Activated effector memory CD4-positive, alpha-beta T cell treated with Interleukin-2 at 50 U/mL for 16 hours (primary cell): ENCODE measurements around the gene KIF19.
A peak's percentile ranks its signal among the peaks of the same experiment; 100 is the strongest.

ENCODE experiments used
- DNase-seq: peaks from one replicate; pipeline ENCODE4 v3.0.0-alpha.2; 2020

Gene KIF19

DNA sequence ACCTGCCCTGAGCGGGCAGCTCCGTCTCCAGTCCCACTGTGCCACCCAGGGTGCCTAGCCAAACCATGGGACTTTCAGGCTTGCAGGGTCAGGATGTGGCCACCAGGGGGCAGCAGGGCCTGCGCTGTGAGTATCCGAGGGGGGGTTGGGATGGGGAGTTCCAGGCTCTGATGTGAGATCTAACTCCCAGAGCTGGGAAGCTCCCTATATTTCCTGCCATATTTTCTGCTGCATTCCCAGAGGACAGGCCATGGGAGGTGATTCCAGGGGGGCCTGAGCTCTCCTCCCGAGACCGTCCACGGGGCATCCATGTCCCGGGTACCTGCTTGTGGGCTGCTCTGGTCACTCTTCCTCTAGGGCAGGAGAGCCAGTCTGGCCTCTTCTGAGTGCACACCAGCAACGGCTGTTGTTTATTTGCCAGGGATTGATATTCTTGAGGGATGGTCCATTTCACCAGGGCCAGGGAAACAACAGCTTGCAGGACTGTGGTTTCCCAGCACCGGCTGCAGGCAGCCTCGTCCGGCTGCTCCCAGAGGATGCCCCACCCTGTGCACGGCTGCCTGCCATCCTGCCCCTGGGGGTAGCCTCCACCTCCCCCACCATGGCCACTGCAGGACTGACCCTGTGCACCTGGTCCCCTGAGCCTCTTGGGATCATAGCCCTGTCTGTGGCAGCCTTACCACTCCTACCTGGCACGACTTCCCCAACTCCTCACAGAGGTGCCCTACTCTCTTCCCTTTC, 42.5 kb downstream of the KIF19 start:
- DNase-seq = peak; percentile 54

DNA sequence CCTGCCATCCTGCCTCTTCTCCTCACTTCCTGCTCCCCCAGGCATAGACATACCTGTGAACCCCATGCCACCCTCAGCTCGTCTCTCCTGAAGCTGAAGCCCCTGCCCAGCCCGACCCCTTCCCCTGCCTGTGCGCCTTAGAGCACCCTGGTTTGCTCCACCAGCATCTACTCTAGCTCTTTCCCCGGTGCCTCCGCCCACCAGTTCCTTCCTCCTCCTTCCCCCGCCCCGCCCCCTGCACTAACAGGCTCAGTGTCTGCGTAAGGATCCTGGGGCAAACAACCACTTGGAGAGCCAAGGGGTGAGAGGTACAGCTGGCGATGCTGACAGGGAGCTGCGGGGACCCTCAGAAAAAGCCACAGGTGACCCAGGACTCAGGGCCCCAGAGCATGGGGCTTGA, 43.2 kb downstream of the KIF19 start:
- DNase-seq = peak; percentile 54

DNA sequence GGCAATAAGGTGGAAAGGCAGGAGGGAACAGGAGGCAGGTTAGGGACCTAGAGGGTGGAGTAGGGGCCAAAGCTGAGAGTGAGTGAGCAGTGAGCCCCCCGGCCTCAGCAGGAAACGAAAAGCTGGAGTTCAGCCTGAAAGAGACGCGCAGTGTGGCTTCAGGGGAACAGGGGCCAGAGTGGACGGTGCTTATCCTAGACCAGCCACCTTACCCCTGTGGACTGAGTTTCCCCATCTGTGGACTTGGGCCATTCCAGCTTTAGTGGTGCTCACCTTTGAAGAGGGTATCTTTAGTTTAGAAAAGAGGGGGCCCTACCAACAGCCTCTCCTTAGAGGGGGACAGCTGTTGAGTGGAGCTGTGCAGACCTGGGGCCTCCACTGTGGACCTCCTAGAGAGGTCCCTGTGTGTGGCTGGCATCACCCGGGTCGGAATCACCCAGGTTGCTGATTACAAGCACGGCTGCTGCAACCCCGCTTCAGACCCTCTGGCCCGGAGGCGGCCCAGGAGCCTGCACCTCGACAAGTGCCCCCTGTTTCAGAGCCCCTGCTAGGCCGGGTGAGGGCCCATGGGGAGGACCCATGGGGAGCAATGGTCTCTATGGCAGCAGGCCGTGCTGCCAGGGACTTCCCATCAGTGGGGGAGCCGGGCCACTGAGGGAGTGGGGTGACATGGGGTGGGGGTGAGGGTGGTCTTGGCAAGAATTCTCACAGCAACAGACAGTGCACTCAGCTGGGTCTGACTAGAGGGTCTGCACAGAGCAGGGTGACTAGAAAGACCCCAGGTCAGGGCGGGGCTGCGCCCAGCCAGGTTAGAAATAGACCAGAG, 43.9 kb downstream of the KIF19 start:
- DNase-seq = no peak

DNA sequence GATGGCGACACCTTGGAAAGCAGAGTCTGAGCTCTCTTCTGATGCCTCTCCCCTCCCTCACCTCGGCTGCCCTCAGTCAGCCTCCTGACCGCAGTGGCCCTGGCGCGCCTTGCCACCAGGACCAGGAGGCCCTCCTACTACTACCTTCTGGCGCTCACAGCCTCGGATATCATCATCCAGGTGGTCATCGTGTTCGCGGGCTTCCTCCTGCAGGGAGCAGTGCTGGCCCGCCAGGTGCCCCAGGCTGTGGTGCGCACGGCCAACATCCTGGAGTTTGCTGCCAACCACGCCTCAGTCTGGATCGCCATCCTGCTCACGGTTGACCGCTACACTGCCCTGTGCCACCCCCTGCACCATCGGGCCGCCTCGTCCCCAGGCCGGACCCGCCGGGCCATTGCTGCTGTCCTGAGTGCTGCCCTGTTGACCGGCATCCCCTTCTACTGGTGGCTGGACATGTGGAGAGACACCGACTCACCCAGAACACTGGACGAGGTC, 45.7 kb downstream of the KIF19 start:
- DNase-seq = no peak

DNA sequence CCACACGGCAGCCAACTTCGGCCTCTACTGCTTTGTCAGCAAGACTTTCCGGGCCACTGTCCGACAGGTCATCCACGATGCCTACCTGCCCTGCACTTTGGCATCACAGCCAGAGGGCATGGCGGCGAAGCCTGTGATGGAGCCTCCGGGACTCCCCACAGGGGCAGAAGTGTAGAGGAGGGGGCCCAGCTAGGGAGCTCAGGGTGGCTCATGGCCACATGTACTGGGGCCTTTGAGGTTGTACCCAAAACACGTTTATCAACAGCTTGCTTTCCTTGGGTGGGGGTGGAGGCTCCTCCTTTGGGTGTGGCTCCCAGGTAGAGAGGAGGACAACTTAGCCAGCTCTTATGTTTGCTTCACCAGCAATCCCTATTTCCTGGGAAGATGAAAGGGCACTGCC, 46.4 kb downstream of the KIF19 start:
- no peak for DNase-seq

DNA sequence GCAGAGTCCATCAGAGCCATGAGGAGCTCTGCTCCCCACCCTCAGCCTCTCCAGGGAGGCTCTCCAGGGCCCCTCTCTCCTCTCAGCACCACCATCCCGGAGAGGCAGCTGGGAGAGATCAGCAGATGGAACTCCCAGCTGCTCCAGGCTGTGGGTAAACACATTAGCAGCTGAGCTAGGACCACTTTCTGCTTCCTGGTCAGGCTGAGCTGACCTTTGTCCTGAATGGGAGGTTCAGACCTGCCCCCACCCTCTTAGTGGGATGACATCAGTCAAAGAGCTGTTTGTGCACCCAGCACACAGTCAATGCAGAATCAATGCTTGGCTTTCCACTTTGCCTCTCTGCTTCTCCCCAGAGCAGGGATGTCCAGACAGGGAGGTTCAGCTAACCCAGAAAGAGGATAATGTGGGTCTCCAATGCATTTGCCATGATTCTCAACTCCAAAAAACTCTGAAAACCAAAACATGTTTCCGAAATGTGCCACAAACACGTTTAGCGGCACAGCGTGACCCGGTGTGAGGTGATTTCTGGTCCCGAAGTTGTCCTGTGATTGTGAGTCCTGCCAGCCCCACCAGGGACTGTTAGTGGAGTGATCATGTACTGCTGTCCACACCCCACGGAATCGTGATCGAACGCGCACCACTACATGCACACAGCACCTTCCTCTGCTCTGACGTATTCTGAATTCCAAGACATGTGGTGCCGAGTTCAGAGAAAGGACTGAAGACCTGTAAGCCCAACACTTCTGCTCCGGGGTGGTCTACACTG, 48.0 kb downstream of the KIF19 start:
- no peak for DNase-seq

DNA sequence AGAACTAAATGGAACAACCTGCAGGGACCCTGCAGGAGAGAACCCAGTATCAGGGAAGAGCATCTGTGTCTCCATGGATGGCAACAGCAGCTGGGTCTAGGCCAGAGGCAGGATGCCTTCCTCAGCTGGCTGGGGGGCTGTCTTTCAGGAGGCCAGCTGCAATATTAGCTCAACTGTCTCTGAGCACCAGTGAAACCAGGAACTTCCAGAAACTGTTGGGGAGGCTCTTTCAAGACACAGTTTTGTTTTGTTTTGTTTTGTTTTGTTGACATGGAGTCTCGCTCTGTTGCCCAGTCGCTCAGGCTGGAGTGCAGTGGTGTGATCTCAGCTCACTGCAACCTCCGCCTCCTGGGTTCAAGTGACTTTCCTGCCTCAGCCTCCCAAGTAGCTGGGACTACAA, 48.8 kb downstream of the KIF19 start:
- no peak for DNase-seq

DNA sequence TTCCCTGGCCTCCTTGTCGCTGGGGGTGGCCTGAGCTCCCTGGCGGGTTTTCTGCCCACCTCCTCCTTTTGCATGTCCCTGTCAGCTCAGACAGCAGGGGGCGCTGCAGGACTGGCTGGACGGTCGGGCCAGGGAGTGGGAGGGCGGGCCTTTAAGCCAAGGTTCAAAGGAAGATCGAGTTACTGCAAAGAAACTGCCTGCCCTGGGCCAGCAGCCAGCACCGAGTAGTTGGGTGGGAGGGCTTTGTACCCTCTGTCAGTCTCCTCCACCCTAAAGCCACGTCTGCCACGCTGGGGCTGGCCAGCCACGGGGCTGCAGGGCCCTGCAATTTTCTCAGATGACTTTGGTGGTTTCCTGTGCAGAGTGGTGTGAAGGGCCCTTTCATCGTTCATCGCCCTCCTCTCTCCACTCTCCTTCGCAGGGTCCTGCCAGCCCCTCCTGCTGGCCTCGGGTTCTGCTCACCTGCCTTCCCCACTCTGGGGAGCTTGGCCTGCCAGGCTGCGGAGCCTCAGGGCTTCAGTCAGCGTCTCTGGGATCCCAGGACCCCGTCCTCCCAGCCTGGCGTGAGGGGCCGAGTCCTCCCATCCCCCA, 53.6 kb downstream of the KIF19 start:
- DNase-seq = peak; percentile 82

DNA sequence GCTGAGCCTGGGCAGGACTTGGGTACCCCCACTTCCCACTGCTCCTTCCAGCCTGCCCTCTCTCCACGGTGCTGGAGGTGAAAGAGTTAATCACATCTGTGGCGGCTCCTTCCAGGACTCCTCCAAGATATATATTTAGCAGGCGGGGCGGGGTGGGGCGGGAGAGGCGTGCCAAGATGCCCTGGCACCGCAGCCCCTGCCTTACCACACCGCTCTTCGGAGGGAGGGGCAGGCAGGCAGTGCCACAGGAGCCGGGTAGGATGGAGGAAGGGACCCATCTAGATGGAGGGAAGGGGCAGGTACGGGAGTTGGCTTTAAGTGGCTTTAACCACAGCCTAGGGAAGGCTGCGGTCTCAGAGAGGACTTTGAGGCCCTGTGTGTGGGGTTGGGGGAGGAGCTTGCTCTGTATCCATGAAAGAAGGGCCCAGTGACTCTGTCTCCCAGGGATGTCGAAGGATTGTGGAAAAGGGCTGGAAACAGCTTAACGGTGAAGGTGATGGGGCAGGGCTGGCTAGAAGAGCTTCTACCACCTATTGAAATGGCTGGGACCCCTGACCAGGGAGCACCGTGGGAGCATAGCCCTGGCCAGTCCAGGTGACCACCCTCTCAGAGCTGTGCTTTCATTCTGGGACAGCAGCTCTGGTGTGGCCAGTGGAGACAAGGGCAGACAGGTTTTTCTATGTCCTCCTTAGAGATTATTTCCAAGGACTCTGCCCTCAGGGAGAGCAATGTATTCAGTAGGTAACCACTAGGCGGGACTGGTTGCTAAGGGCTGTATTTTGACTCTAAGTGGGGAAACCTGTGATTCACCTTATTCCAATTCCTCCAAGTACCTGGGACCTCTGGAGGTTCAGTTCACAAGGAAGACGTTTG, 54.3 kb downstream of the KIF19 start:
- no peak for DNase-seq

DNA sequence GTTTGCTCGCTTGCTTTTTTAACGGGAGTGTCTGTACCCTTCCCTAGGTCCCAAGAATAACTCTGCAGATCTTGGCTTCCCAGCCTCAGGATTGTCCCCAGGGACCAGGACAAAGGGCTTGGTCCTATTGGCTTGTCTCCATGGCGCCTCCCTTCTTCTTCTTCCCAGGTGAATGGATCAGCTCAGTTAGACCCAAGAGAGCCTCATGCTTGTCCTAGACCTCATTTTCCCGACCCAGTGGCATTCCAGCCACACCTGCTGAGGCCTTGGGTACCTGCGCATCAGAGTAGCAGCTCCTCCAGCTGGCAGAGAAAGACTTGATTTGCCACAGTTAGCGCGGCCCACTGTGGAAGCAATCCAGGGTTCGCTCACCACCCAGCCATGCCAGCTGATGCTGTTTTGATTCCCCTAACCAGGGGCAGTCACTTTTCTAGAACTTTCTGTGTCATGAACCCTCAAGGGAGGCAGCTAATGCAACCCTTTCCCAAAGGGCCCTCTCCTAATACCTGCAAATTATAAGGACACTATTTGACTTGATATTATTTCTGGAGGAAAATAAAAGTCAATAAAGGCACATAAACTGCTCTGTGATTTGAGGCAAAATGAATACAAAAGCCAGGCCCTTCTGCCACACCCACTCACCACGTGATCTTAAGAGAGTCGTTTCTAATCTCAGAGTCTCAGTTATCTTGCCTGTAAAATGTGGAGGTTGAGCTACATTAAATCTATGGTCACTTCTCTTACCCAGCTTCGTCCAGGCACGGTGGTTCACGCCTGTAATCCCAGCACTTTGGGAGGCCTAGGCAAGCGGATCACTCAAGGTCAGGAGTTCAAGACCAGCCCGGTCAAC, 55.2 kb downstream of the KIF19 start:
- DNase-seq = no peak

DNA sequence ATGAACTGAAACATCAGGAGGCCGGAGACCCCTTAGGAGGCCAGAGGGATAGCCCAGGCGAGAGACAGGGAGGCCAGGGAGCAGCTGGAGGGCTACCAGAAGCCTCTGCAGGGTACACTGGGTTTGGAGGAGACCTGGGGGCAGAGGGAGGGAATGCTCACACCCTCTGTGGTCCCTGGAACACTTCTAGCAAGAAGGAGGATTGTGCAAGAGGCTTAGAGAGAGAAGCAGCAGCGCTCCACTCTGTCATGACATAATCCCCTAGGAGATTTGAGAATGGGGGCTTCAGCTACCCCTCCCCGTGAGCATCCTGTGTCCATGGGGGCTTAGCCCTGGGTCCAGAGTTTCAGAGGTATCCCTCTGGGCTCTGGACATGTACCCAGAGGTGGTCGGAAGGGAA, 57.1 kb downstream of the KIF19 start:
- no peak for DNase-seq

DNA sequence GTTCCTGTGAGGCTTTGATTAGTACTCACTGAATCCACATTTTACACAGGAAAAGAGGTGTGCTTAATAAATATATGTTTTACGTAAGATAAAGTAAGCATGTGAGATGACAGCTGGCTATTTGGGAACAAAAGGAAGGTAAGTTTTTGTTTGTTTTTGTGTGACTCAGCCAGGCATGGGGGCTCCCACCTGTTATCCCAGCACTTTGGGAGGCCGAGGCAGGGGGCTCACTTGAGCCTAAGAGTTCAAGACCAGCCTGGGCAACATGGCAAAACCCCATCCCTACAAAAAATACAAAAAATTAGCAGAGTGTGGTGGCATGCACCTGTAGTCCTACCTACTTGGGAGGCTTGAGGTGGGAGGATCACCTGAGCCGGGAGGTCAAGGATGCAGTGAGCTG, 59.2 kb downstream of the KIF19 start:
- DNase-seq = no peak

DNA sequence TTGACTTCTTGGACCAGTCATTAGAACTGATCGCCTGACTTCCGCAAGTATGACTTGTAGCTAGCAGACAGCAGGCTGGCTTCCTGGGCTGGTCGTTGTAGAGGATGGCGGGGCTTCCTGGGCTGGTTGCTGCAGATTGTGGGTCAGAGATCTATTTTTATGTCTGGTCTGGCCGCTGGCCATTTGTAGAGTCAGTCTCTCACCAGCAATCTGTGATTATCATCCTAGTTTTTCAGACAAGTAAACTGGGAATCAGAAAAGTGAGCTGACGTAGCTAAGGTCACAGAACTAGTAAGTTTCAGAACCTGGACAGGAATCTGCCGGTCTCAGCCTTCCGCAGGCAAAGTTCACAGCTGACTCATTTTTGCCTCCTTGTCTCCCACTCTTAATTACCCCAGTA, 60.4 kb downstream of the KIF19 start:
- no peak for DNase-seq

DNA sequence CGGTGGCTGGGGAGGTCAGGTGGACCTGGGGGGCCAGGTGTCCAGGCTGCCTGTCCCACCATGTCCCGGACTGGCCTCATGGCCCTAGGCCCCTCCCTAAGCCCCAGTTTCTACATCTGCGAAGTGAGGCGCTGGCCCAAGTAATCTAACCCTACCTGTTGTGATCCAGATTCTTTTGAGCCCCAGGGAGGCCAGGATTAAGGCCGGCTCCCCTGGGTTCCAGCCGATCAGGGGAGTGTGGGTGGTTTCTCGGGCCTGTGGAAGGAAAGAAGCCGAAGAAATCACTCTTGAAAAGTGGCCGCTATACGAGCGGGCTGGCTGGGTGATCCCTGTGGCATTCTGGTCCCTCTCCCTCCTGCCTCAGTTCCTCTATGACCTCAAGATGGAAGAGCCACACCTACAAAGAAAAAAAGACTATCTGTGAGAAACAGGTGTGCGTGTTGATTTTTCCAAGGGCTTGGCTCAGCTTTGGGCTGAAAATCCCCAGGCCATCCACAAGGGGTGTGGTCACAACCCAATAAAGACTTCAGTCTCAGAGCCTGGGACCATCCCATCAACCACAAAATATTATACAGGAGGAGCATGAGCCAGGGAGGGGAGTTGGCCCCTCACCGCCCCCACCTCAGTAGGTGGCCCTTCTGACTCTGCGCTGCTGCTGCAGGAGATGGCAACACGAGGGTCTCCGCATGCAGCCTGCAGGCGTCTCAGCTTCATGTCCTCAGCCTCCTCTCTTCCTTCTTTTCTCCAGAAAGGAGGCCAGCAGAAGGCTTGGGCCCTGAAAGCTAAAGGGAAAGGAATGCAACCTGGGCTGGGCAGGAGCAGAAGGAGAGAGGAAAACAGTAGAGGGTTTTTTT, 61.6 kb downstream of the KIF19 start:
- no peak for DNase-seq

DNA sequence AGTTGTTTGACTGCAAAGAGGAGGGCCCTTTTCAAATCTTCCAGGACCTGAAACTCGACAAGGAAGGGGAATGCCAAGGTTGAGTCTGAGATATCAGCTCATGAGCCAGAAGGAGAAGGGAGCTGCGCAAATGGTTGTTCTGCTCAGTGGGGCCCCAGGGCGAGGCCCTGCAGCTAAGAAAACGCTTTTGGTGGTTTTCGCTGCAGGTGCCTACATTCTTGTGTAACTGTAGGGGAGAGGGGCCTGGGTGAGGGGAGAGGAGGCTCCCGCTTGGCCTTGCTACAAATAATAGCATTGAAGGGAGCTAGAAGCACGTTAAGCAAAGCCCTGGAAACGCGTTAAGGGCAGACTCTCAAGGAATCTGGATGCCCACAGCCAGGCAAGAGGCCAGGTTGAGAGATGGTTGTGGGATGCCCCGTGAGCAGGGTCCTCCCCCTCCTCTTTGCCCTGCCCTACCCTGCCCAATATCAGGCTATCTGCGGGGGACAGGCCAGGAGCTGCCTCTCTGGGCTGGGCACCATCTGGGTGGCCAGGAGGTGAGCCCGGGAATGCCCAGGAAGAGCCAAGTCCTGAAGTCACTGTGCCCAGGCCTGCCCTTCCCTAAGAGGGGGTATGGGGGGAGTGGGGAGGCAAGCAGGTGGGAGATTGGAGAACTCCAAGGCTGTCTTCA, 63.2 kb downstream of the KIF19 start:
- DNase-seq = no peak

DNA sequence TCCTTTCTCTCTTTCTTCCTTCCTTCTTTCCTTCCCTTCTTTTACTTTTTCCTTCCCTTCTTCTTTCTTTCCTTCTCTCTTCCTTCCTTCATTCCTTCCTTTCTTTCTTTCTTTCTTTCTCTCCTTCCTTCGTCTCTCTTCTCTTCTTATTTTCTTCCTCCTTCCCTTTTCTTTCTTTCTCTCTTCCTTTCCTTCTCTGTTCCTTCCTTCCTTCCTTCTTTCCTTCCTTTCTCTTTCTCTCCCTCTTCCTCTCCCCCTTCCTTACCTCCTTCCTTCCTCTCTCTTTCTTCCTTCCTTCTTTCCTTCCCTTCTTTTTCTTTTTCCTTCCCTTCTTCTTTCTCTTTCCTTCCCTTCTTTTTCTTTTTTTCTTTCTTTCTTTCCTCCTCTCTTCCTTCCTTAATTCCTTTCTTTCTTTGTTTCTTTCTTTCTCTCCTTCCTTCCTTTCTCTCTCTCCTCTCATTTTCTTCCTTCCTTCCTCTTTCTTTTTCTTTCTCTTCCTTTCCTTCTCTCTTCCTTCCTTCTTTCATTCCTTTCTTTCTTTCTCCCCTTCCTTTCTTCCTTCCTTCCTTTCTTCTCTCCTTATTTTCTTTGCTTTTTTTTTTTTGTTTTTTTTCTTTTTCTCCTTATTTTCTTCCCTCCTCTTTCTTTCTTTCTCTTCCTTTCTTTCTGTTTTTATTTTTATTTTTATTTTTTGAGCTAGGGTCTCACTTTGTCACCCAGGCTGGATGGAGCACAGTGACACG, 64.1 kb downstream of the KIF19 start:
- no peak for DNase-seq

DNA sequence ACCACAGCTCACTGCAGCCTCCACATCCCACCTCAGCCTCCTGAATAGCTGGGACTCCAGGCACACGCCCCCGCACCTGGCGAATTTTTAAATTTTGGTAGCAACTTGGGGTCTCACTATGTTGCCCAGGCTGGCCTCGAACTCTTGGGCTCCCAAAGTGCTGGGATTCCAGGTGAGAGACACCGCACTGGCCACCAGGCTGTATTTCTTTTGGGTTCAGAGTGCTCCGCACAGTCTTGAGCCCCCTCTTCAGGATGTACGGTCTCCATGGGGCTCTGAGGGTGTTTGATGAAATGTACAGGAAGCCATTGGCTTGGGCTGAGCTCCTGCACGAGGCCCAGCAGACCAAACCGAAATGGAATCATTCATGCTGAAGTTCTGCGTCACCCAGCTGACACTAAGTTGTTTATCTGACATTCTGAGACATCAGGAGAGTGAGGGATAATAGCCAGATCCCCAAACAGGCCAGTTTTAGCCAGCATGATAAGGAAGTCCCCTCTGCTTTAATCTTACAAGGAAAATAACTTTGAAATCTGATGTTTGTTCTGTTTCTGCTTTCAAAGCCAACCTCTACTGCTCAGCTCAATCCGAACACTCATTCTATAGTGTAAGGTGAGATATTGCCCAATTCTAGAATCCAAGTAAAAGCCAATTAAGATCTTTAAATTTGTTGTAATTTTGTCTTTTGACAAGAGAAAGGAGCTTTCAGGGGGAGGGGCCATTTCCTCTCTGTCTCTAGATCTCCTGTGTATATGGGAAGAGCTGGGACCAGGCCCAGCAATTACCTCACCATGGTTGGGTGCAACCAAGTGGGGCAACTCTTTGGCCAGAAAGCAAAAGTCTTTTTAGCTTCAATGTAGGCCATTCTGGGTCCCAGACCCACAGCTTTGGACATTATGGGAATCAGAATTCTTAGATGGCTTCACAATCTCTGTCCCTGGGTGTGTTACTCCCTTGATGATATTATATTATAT, 64.9 kb downstream of the KIF19 start:
- no peak for DNase-seq

DNA sequence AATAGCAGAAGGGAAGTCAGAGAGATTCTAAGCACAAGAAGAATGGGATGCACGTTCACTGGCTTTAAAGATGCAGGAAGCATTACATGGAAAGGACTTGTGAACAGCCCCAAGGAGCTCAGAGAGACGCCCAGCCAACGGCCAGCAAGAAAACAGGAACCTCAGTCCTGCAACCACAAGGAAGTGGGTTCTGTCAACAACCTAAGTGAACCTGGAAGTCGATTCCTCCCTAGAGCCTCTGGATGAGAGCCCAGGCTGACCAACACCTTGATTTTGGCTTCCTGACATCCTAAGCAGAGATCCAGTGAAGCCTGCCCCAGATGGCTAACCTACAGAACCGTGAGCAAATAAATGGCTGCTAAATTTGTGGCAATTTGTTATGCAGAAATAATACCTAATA, 65.7 kb downstream of the KIF19 start:
- no peak for DNase-seq
